Measurements from ENCODE around the gene IL32.
A peak's percentile ranks its signal among the peaks of the same experiment; 100 is the strongest.

IL32 gene

GRCh38 chr16:3027983-3028715 is 37.3 kb upstream of the IL32 start:
- DNase-seq (ENCODE audit: low spot score), result peak; percentile 89

- DNase-seq (ENCODE audit: low spot score), result no peak
Measured at GRCh38 chr16:3028716-3029319, 36.6 kb upstream of the IL32 start.

- no peak for DNase-seq (ENCODE audit: low spot score)
Measured at GRCh38 chr16:3029491-3030221, 35.8 kb upstream of the IL32 start.

- no peak for DNase-seq (ENCODE audit: low spot score)
Measured at GRCh38 chr16:3030222-3031212, 34.9 kb upstream of the IL32 start.

GRCh38 chr16:3032624-3033023 is 32.8 kb upstream of the IL32 start:
- no peak for DNase-seq (ENCODE audit: low spot score)

GRCh38 chr16:3035289-3035971 is 30.0 kb upstream of the IL32 start:
- no peak for DNase-seq (ENCODE audit: low spot score)

GRCh38 chr16:3035972-3036725 is 29.3 kb upstream of the IL32 start:
- no peak for DNase-seq (ENCODE audit: low spot score)

GRCh38 chr16:3036726-3037315 is 28.6 kb upstream of the IL32 start, which contains the start of gene BICDL2:
BICDL2 (minus strand) TSS chr16:3036944; CDS start chr16:3035496, 1,448 bp downstream.
- DNase-seq (ENCODE audit: low spot score), result no peak

- no peak for DNase-seq (ENCODE audit: low spot score)
Measured at GRCh38 chr16:3038256-3038655, 27.2 kb upstream of the IL32 start.

- no peak for DNase-seq (ENCODE audit: low spot score)
Measured at GRCh38 chr16:3038896-3039295, 26.5 kb upstream of the IL32 start.

GRCh38 chr16:3042376-3042775 is 23.1 kb upstream of the IL32 start:
- no peak for DNase-seq (ENCODE audit: low spot score)

- DNase-seq (ENCODE audit: low spot score), result no peak
Measured at GRCh38 chr16:3044708-3045107, 20.7 kb upstream of the IL32 start.

- DNase-seq (ENCODE audit: low spot score), result no peak
Measured at GRCh38 chr16:3045758-3046640, 19.4 kb upstream of the IL32 start, which contains the start of gene MMP25. MMP25 (plus strand) TSS chr16:3046561; CDS start chr16:3046918, 357 bp downstream.

GRCh38 chr16:3046641-3047386 is 18.6 kb upstream of the IL32 start:
- DNase-seq (ENCODE audit: low spot score), result no peak

- no peak for DNase-seq (ENCODE audit: low spot score)
Measured at GRCh38 chr16:3047387-3047720, 18.1 kb upstream of the IL32 start.

- DNase-seq (ENCODE audit: low spot score), result no peak
Measured at GRCh38 chr16:3049921-3050481, 15.4 kb upstream of the IL32 start.

- DNase-seq (ENCODE audit: low spot score), result no peak
Measured at GRCh38 chr16:3050487-3050886, 15.0 kb upstream of the IL32 start.

GRCh38 chr16:3051009-3051408 is 14.4 kb upstream of the IL32 start:
- no peak for DNase-seq (ENCODE audit: low spot score)

Data from kidney tubule cell (primary cell).